ENCODE results near the gene NLK. TPM values are rescaled to one million over a fixed set of nuclear protein-coding genes. Genes with fewer than 3 reads are reported as not detected.

Gene NLK
- total RNA-seq, 1 donor from 2014 or later, result 13.3 TPM

DNA sequence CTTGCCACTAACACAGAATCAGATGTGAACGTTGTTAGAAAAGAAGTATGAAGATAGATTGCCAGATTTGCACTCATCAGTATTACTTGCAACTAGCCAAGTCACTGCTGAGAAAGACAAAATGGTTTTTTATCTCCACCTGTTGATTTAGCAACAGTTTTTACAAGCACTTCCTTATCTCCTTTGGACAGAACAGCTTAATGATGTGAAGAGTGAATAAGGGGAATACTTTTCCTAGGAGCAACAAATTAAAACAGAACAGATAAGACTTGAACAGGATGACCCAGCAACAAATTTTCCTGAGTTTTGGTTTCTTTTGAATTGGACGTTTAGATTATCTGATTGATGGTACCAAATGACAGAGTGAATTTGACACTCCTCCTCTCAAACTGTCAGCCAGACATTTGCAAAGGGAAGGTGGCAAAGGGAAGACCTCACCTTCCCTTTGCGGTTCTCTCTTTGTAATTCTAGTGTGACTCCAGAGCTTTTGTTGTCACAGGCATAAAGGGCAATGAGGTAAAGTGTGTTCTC, 130.6 kb downstream of the NLK start:
- no peak overlapping the region for H3K27ac ChIP-seq
- H3K4me3 ChIP-seq, result no peak overlapping the region
- H3K27me3 ChIP-seq, result no peaks in the 10 kb centered on the region
- DNase-seq (ENCODE audit: extremely low spot score in 2 of 2), result no peak
- peaks cover 2 to 23% of the 10 kb centered on the region in 2 donors for H3K36me3 ChIP-seq
- TF ChIP-seq, protein P1, sequence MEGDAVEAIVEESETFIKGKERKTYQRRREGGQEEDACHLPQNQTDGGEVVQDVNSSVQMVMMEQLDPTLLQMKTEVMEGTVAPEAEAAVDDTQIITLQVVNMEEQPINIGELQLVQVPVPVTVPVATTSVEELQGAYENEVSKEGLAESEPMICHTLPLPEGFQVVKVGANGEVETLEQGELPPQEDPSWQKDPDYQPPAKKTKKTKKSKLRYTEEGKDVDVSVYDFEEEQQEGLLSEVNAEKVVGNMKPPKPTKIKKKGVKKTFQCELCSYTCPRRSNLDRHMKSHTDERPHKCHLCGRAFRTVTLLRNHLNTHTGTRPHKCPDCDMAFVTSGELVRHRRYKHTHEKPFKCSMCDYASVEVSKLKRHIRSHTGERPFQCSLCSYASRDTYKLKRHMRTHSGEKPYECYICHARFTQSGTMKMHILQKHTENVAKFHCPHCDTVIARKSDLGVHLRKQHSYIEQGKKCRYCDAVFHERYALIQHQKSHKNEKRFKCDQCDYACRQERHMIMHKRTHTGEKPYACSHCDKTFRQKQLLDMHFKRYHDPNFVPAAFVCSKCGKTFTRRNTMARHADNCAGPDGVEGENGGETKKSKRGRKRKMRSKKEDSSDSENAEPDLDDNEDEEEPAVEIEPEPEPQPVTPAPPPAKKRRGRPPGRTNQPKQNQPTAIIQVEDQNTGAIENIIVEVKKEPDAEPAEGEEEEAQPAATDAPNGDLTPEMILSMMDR (IDR thresholded peaks at IDR 0.05), result no peak
- TF ChIP-seq POLR2A (IDR thresholded peaks at IDR 0.05) (no peak), POLR2AphosphoS5 (IDR thresholded peaks at IDR 0.05; ENCODE audit: insufficient read depth in 1 of 2, low read depth in 1 of 2) (no peak)
- no peaks in the 10 kb centered on the region for H3K4me1 ChIP-seq
- H3K9me3 ChIP-seq, result no peaks in the 10 kb centered on the region
- intact Hi-C loops (cut with DNase I), result no loop called here

DNA sequence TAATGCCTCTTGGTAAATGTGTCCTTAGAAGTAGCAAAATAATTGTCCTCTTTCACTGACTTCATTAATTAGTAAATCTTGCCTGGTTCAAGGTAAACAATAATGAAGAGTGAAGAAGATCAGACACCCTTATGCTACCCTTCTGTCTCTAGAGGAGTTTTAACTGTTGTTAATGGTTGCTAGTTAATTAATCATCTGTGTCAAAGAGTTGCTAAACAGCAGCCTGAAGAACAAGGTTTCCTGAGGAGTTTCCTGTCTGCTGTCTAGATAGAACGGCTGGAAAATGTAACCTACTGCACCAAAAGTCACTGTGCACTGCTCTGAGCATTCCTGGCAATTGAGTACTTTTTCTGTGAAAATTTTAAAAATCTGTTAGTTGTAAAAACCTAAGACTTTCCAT, 131.3 kb downstream of the NLK start:
- Histone ChIP-seq H3K4me1 (no peaks in the 10 kb centered on the region), H3K27me3 (no peaks in the 10 kb centered on the region), H3K9me3 (no peaks in the 10 kb centered on the region), H3K36me3 (peaks cover 2 to 17% of the 10 kb centered on the region in 2 donors), H3K27ac (no peak overlapping the region), H3K4me3 (no peak overlapping the region)
- DNase-seq (ENCODE audit: extremely low spot score in 2 of 2), result no peak
- TF ChIP-seq POLR2A (IDR thresholded peaks at IDR 0.05) (no peak), POLR2AphosphoS5 (IDR thresholded peaks at IDR 0.05; ENCODE audit: insufficient read depth in 1 of 2, low read depth in 1 of 2) (no peak)
- TF ChIP-seq, protein P1 (IDR thresholded peaks at IDR 0.05), result no peak
- intact Hi-C loops (cut with DNase I), result no loop called here

DNA sequence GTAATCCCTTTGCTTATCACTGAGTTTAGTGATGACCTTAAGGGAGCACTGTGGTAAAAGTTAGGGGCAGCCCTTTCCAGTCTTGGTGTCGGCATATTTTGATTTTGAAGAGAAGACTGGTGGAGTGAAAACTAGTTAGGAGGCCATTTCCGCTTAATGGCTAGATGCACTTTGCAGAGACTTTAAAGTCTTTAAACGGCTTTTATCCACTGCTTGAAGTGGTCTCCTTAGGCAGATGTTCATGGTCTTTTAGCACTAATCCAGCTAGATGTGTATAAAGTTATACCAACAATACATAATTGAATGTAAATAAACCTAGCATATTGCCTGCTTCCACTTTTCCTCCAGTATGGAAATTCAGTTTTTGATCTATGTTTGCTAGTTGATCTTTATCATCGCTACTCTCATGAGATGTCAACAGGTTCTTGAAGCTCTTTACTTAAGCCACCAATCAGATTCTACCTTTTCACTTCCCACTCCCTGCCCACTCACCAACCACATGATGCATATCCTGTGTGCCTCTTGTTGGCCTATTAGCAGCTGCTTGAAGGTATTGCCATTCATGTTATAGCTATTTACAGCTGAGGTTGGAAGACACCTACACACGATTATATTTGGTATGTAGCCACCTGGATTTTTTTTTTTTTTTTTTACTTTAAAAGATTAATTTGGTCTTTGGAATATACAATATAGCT, 132.0 kb downstream of the NLK start:
- no peak overlapping the region for H3K27ac ChIP-seq
- intact Hi-C loops (cut with DNase I), result no loop called here
- H3K4me1 ChIP-seq, result no peaks in the 10 kb centered on the region
- H3K27me3 ChIP-seq, result no peaks in the 10 kb centered on the region
- no peak for TF ChIP-seq POLR2AphosphoS5 (IDR thresholded peaks at IDR 0.05; ENCODE audit: insufficient read depth in 1 of 2, low read depth in 1 of 2)
- no peak for TF ChIP-seq POLR2A (IDR thresholded peaks at IDR 0.05)
- TF ChIP-seq, protein P1 (IDR thresholded peaks at IDR 0.05), result no peak
- H3K4me3 ChIP-seq, result no peak overlapping the region
- peaks cover 2 to 11% of the 10 kb centered on the region in 2 donors for H3K36me3 ChIP-seq
- no peak for DNase-seq (ENCODE audit: extremely low spot score in 2 of 2)
- no peaks in the 10 kb centered on the region for H3K9me3 ChIP-seq

DNA sequence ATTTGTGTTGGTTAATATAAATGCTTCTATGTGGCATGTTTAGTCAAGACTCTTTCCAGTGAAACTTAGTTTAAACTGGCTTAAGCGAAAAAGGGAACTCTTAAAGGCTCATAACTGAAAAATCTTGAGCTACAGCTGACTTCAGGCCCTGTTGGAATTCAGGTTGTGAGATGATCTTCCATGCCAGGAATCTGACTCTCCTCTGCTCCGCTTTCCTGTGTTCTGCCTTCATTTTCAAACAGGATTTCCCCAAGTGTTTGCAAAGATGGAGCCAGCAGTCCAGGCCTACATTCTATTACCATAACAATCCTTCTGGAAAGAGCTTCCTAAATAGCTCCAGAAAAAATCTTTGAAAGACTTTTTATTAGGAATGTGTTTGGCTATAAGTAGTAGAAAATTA, 134.9 kb downstream of the NLK start:
- intact Hi-C loops (cut with DNase I), result no loop called here
- Histone ChIP-seq H3K36me3 (peaks cover 2 to 10% of the 10 kb centered on the region in 2 donors), H3K27me3 (no peaks in the 10 kb centered on the region), H3K4me1 (no peaks in the 10 kb centered on the region), H3K4me3 (no peak overlapping the region), H3K27ac (no peak overlapping the region), H3K9me3 (no peaks in the 10 kb centered on the region)
- TF ChIP-seq, protein P1 (IDR thresholded peaks at IDR 0.05), result no peak
- TF ChIP-seq POLR2AphosphoS5 (IDR thresholded peaks at IDR 0.05; ENCODE audit: insufficient read depth in 1 of 2, low read depth in 1 of 2) (no peak), POLR2A (IDR thresholded peaks at IDR 0.05) (no peak)
- no peak for DNase-seq (ENCODE audit: extremely low spot score in 2 of 2)

DNA sequence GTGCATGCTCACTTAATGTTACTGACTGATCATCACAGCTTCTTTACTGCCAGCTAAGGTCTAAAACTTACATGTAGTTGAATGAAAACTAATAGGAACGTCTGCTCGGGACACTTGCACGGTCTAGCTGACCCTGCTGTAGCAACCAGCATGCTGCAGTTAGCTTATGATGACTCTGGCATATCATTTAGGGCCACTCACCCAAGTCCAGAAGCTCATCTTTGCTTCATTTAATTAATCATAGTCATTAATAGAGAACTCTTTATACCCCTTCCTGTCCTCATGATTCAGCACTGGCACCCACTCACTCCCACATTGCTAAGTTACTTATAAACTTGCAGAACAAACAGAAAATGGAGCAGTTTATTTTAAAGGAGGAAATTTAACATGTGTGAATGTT, 136.3 kb downstream of the NLK start:
- DNase-seq (ENCODE audit: extremely low spot score in 2 of 2), result no peak
- H3K9me3 ChIP-seq, result no peaks in the 10 kb centered on the region
- H3K36me3 ChIP-seq, result peaks cover 0 to 2% of the 10 kb centered on the region in 2 donors
- intact Hi-C loops (cut with DNase I), result no loop called here
- H3K27me3 ChIP-seq, result no peaks in the 10 kb centered on the region
- no peak overlapping the region for H3K27ac ChIP-seq
- H3K4me1 ChIP-seq, result no peaks in the 10 kb centered on the region
- H3K4me3 ChIP-seq, result no peak overlapping the region
- TF ChIP-seq POLR2AphosphoS5 (IDR thresholded peaks at IDR 0.05; ENCODE audit: insufficient read depth in 1 of 2, low read depth in 1 of 2) (no peak), POLR2A (IDR thresholded peaks at IDR 0.05) (no peak)
- TF ChIP-seq, protein P1 (IDR thresholded peaks at IDR 0.05), result no peak
